Putamen (tissue), 1 donor: ENCODE results near the gene PTOV1.

ENCODE experiments used
- DNase-seq: peaks from one replicate; pipeline ENCODE4 v3.0.0-alpha.2; 2016; ENCODE audit warnings: low spot score

Gene PTOV1

GRCh38 chr19:49850487-49851342 lies at the start of gene PTOV1:
Gene PTOV1, plus strand, starts transcription at chr19:49851159.
- DNase-seq: peak; percentile 95

GRCh38 chr19:49801401-49801888 lies 49.5 kb upstream of the PTOV1 start:
- no peak for DNase-seq

GRCh38 chr19:49801966-49802661 lies 48.8 kb upstream of the PTOV1 start:
- peak; percentile 93 for DNase-seq

GRCh38 chr19:49802836-49803528 lies 48.0 kb upstream of the PTOV1 start:
- DNase-seq: no peak

- no peak for DNase-seq
These were observed 47.5 kb upstream of the PTOV1 start for GRCh38 chr19:49803529-49803856.

- DNase-seq: no peak
These were observed 44.9 kb upstream of the PTOV1 start for GRCh38 chr19:49805822-49806619.

- DNase-seq: no peak
These were observed 44.4 kb upstream of the PTOV1 start for GRCh38 chr19:49806620-49806959.

GRCh38 chr19:49807058-49807903 lies 43.7 kb upstream of the PTOV1 start:
- no peak for DNase-seq

GRCh38 chr19:49807904-49808675 lies 42.9 kb upstream of the PTOV1 start:
- no peak for DNase-seq

GRCh38 chr19:49808711-49809159 lies 42.2 kb upstream of the PTOV1 start:
- DNase-seq: peak; percentile 84

GRCh38 chr19:49809160-49809940 lies 41.6 kb upstream of the PTOV1 start:
- DNase-seq: no peak

- DNase-seq: no peak
These were observed 41.0 kb upstream of the PTOV1 start for GRCh38 chr19:49809941-49810389.

GRCh38 chr19:49811328-49811727 lies 39.6 kb upstream of the PTOV1 start:
- no peak for DNase-seq

- no peak for DNase-seq
These were observed 38.4 kb upstream of the PTOV1 start for GRCh38 chr19:49812452-49812996.

- DNase-seq: peak; percentile 99
These were observed 37.7 kb upstream of the PTOV1 start, which contains the start of gene FUZ for GRCh38 chr19:49812997-49813861. Gene FUZ, minus strand, starts transcription at chr19:49813292. Its CDS starts 186 bp downstream, at chr19:49813106.

GRCh38 chr19:49814010-49814409 lies 36.9 kb upstream of the PTOV1 start:
- DNase-seq: no peak

GRCh38 chr19:49816590-49816989 lies 34.4 kb upstream of the PTOV1 start:
- no peak for DNase-seq
